SK-N-MC (cell line): ENCODE results near the gene STRC.
"Not testable (repeated sequence)": the region's sequence is repeated elsewhere in the genome, so short reads cannot be mapped to it uniquely, and the experiment has no call there.

Experiments used
- DNase-seq: peaks from one replicate; pipeline ENCODE4 v3.0.0-alpha.2; 2011; ENCODE audit warnings: low read depth, low spot score
- H3K27ac ChIP-seq: fragments of 200-600 bp; sonication (generic); 2 replicates; pipeline ENCODE4 v1.5.1; 2016; ENCODE audit warnings: mixed run types
- H3K36me3 ChIP-seq: fragments of 200-600 bp; sonication (generic); 2 replicates; pipeline ENCODE4 v1.6.1; 2017; ENCODE audit warnings: antibody characterized with exemption, low read length, mixed read lengths; ENCODE audit not compliant: insufficient read depth
- H3K4me3 ChIP-seq: fragments of 200-600 bp; sonication (generic); 2 replicates; pipeline ENCODE4 v1.5.1; 2016
- H3K9ac ChIP-seq: fragments of 200-600 bp; sonication (generic); 2 replicates; pipeline ENCODE4 v1.8.0; 2017; ENCODE audit warnings: mixed run types, mixed read lengths; ENCODE audit not compliant: insufficient read length
- H3K9me3 ChIP-seq: fragments of 200-600 bp; sonication (generic); 2 replicates; pipeline ENCODE4 v1.6.1; 2017; ENCODE audit warnings: low read depth, mild to moderate bottlenecking, antibody characterized with exemption, low read length, moderate library complexity, mixed read lengths
- EZH2 ChIP-seq: fragments of 200-600 bp; sonication (generic); IDR thresholded peaks from one replicate; pipeline ENCODE4 v1.6.1; 2017; ENCODE audit warnings: antibody characterized with exemption
- FOXP2 ChIP-seq: optimal IDR thresholded peaks from 2 replicates; pipeline ENCODE3; 2011; ENCODE audit warnings: mild to moderate bottlenecking, moderate library complexity; ENCODE audit not compliant: insufficient read depth; ENCODE audit errors: extremely low read length, control extremely low read depth
- POLR2AphosphoS5 ChIP-seq: IDR thresholded peaks from 2 replicates; pipeline ENCODE4 v1.6.1; 2012; ENCODE audit warnings: mild to moderate bottlenecking, low read depth, low read length, borderline replicate concordance

The STRC gene

GRCh38 chr15:43618700-43619099 is at the start of gene STRC:
TSS of gene STRC (minus strand) at chr15:43618800. CDS start at chr15:43618722, 78 bp downstream.
- DNase-seq, H3K9ac ChIP-seq, H3K9me3 ChIP-seq, H3K27ac ChIP-seq, H3K4me3 ChIP-seq, H3K36me3 ChIP-seq: not testable (repeated sequence)

- not testable (repeated sequence) for H3K27ac ChIP-seq, H3K9me3 ChIP-seq, DNase-seq, H3K9ac ChIP-seq, H3K36me3 ChIP-seq, H3K4me3 ChIP-seq
Observed at GRCh38 chr15:43666177-43666576, 47.6 kb upstream of the STRC start.

GRCh38 chr15:43663333-43663732 is 44.7 kb upstream of the STRC start:
- not testable (repeated sequence) for DNase-seq, H3K9me3 ChIP-seq, H3K9ac ChIP-seq, H3K4me3 ChIP-seq, H3K36me3 ChIP-seq, H3K27ac ChIP-seq

- not testable (repeated sequence) for H3K4me3 ChIP-seq, H3K27ac ChIP-seq, DNase-seq, H3K36me3 ChIP-seq, H3K9ac ChIP-seq, H3K9me3 ChIP-seq
Observed at GRCh38 chr15:43662293-43662692, 43.7 kb upstream of the STRC start.

DNA sequence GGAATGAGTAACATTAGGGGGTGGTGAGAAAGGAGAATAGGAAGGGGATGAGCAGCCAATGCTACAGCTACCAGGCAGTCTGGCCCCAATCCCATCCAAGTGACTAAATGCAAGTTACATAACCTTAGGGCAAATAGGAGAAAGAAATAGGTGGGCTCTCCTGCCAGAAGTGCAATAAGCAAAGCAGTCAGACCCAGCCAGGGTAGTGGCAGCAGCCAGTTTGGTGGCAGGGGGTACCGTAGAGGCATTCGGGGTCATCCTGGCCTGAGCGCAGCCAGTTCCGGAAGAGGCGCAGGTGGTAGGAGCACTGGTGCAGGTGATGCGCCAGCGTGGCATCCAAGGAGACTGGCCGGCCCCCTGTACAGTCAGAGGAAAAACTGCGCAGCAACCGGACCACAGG is 41.1 kb upstream of the STRC start:
- DNase-seq, H3K9me3 ChIP-seq, H3K9ac ChIP-seq, H3K4me3 ChIP-seq, H3K36me3 ChIP-seq, H3K27ac ChIP-seq: not testable (repeated sequence)

DNA sequence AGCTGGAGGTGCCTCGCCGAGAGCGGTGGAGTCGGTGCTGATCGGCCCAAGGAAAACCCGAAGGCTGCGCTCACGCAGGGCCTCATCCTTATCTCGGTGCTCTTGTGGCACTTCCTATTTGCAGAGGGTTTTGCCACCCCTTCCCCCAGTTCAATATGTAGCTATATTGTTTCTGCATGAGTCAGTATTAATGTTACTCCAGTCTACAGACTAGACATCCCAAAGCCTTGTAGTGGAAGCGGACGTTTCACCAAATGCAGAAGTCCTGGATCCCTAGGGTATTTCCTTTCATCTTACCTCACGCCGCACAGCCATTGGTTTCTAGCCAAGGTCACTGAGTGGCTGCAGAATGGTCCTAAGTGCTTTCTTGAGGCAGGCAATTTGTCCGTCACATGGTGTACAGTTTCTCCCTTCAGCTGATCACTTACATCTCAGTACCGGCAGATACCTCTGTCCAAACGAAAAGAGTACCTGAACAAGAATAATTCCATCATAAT is 30.9 kb upstream of the STRC start:
- H3K9me3 ChIP-seq, H3K36me3 ChIP-seq, H3K4me3 ChIP-seq, H3K27ac ChIP-seq, DNase-seq, H3K9ac ChIP-seq: not testable (repeated sequence)

- no peak within 1 kb of the TSS for H3K27ac ChIP-seq
- no peak for DNase-seq
- no peaks in the 10 kb centered on the region for H3K36me3 ChIP-seq
- no peak within 1 kb of the TSS for H3K9ac ChIP-seq
- H3K9me3 ChIP-seq, result no peaks in the 10 kb centered on the region
- TF ChIP-seq POLR2AphosphoS5 (no peak), EZH2 (no peak), FOXP2 (no peak)
- no peak within 1 kb of the TSS for H3K4me3 ChIP-seq
Observed at GRCh38 chr15:43648649-43649429, 30.2 kb upstream of the STRC start, which contains the start of gene CATSPER2. TSS of gene CATSPER2 (minus strand) at chr15:43648844. CDS start at chr15:43648061, 783 bp downstream.

DNA sequence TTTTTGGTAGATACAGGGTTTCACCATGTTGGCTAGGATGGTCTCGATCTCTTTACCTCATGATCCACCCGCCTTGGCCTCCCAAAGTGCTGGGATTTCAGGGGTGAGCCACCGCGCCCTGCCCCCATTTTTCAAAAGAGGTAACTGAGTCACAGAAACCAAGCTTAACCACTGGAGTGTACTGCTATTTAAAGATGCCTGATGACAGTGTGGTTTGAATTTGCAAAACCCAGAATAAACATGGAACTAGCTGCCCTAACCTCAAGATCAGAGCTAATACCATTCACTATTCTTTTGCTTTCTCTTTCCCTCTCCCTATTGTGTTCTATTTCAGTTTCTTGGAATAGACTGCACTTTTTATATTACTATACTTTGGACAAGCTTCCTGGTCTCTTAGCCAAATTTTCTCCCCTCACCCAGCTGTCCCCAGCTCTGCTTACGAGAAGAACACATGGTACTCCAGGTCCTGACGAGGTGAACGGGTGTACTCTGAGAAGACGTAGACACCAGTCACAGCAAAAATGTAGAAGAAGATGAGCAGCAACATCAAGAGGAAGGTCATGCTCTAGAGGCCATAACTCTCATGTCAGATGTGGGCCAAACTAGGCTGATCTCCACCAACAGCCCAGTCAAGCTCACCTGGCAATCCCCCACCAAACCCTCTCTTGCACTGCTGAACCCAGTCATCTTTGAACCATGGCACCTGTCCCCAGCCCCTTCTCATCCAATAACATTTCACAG is 20.0 kb upstream of the STRC start:
- not testable (repeated sequence) for H3K9me3 ChIP-seq, H3K36me3 ChIP-seq, H3K27ac ChIP-seq, H3K9ac ChIP-seq, H3K4me3 ChIP-seq, DNase-seq

GRCh38 chr15:43626937-43627336 is 8.3 kb upstream of the STRC start:
- H3K27ac ChIP-seq, H3K4me3 ChIP-seq, H3K9ac ChIP-seq, H3K9me3 ChIP-seq, H3K36me3 ChIP-seq, DNase-seq: not testable (repeated sequence)

DNA sequence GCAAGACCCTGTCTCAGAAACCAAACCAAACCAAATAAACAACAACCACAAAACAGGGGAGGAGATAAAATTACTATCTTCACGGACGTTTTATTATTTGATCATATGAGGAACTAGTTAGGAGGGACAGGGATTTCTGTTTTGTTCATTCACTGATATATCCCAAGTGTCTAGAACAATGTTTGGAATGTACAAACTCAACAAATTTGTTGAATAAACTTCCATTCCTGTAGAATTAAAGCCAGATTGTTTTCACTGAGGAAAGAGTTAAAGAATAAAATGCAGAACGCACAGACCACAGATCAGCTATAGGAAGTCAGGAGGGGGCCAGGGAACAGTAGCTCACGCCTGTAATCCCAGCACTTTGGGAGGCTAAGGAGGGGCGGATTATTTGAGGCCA is 6.5 kb upstream of the STRC start:
- DNase-seq, result peak; percentile 8
- no peaks in the 10 kb centered on the region for H3K9me3 ChIP-seq
- H3K4me3 ChIP-seq, result peak overlapping the region; percentile 34
- TF ChIP-seq POLR2AphosphoS5, result no peak
- no peak for TF ChIP-seq FOXP2
- TF ChIP-seq EZH2, result no peak
- H3K9ac ChIP-seq, result no peak overlapping the region
- H3K27ac ChIP-seq, result peak overlapping the region; percentile 88
- no peaks in the 10 kb centered on the region for H3K36me3 ChIP-seq

DNA sequence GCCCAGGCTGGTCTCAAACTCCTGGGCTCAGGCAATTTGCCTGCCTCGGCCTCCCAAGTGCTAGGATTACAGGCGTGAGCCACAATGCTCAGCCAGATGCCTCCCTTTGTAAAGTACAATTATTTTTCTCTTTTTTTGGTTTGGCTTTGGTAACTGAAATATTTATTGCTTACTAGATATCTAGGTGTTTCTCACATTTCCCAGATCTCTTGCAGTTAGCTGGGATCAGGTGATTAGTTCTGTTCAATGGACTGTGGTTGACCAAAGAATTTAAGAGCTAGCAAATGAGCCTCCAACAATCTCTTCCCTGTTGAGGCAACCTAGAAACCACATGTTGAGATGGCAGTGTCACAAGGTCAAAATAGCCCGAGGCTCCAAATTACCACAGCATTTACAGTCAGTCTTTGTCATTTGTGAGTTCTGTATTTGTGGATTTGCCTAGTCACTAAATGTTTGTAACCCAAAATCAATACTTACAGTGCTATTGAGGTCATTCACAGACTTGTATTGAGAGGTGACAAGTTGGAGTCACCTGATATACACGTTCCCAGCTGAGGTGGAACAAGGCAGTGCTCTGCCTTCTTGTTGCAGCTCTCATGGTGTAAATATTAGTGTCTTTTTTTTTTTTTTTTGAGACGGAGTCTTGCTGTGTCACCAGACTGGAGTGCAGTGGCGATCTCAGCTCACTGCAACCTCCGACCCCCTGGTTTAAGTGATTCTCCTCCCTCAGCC is 3.6 kb upstream of the STRC start:
- H3K27ac ChIP-seq, H3K9ac ChIP-seq, H3K9me3 ChIP-seq, H3K36me3 ChIP-seq, H3K4me3 ChIP-seq, DNase-seq: not testable (repeated sequence)

DNA sequence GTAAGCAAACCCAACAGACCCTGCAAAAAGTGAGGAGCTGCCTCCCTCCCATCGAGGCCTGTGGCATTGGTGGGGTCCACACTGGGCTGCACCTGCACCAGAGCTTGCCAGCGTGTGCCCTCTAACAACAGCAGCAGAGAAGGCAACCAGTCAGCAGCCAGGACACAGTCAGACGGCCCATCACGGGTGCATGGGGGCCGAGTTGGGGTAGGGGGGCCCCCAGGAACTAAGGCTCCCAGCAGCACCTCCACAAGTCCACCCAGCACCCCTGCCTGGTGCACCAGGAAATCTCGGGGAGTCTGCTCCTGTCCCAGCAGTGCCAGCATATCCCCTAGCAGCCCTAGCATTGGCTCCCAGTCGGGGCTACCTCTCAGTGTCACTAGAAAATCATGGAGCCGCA is 850 bp downstream of the STRC start:
- not testable (repeated sequence) for H3K27ac ChIP-seq, H3K4me3 ChIP-seq, H3K9ac ChIP-seq, H3K9me3 ChIP-seq, DNase-seq, H3K36me3 ChIP-seq

GRCh38 chr15:43602233-43602632 is 16.4 kb downstream of the STRC start:
- not testable (repeated sequence) for H3K9ac ChIP-seq, H3K9me3 ChIP-seq, H3K36me3 ChIP-seq, H3K4me3 ChIP-seq, DNase-seq, H3K27ac ChIP-seq
